Measurements from ENCODE around the gene SNRNP70.

DNA sequence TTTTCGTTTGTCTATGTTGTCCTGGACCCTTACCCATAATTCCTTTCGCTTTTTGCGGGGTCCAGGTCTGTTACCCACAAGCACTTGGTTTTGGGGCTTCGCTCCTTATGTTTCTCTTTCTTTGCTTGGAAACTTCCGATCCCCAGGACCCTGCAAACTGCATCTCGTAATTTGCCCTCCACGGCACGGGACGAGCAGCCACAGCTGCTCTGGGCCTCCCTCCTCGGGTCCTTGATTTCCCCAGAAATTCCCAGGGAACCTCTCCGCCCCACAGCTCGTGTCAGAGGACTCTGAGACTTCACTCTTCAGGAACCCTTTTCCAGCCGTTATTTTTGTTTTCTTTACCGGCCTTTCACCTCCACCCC, 599 bp downstream of the SNRNP70 start:
- TF ChIP-seq CTCF (optimal IDR thresholded peaks at IDR 0.05 in 1 of 3, IDR thresholded peaks at IDR 0.05 in 1 of 3, conservative IDR thresholded peaks at IDR 0.05 in 1 of 3; ENCODE audit: extremely low read depth in 1 of 3, insufficient read depth in 2 of 3, low read length in 3 of 3) (no peak), EZH2 (IDR thresholded peaks at IDR 0.05; ENCODE audit: low read length) (no peak)

Data from keratinocyte (primary cell).